Fibroblast of lung (primary cell): Measurements from ENCODE around the gene CSNK1A1.

ENCODE experiments used
- EZH2 ChIP-seq: IDR thresholded peaks from 2 replicates; pipeline ENCODE4 v1.5.1; 2012; ENCODE audit warnings: low read length, control low read depth, mild to moderate bottlenecking; ENCODE audit errors: missing control alignments
- TF ChIP-seq, protein P1 (sequence below), 2 donors: IDR thresholded peaks in 1 of 2; conservative IDR thresholded peaks in 1 of 2; 1 replicate in 1 of 2; 2 replicates in 1 of 2; pipeline ENCODE4 v1.5.1; 2011 to 2012; ENCODE audit warnings: low read length in 2 of 2, control low read depth in 1 of 2, inconsistent platforms in 1 of 2, low read depth in 1 of 2, mild to moderate bottlenecking in 1 of 2

DNA sequence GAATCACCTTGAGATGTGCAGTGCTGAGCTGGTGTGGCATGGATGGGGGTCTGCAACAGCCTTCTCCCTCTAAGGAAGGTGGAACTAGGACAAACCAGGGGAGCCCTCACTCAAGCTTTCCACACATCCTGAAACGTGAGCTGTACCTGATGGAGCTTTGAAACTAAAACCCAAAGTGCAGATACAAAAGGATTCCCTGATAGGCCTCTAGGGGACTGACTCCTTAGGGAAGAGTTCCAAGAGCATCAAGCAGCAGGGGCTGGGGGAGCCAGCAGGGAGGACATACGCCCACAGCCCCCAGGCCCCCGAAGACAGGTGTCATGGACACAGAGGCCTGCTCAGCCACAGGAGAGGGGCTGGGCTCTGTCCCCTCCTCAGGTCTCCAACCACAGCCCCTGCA is 47.7 kb upstream of the CSNK1A1 start:
- TF ChIP-seq, protein P1, sequence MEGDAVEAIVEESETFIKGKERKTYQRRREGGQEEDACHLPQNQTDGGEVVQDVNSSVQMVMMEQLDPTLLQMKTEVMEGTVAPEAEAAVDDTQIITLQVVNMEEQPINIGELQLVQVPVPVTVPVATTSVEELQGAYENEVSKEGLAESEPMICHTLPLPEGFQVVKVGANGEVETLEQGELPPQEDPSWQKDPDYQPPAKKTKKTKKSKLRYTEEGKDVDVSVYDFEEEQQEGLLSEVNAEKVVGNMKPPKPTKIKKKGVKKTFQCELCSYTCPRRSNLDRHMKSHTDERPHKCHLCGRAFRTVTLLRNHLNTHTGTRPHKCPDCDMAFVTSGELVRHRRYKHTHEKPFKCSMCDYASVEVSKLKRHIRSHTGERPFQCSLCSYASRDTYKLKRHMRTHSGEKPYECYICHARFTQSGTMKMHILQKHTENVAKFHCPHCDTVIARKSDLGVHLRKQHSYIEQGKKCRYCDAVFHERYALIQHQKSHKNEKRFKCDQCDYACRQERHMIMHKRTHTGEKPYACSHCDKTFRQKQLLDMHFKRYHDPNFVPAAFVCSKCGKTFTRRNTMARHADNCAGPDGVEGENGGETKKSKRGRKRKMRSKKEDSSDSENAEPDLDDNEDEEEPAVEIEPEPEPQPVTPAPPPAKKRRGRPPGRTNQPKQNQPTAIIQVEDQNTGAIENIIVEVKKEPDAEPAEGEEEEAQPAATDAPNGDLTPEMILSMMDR (conservative IDR thresholded peaks at IDR 0.05 in 1 of 2, IDR thresholded peaks at IDR 0.05 in 1 of 2; ENCODE audit: low read depth in 1 of 2, low read length in 2 of 2), result no peak
- TF ChIP-seq EZH2, result no peak
